HTR-8/SVneo (cell line): ENCODE results near the gene AGO4.
"Not testable (repeated sequence)": the region's sequence is repeated elsewhere in the genome, so short reads cannot be mapped to it uniquely, and the experiment has no call there.

ENCODE experiments used
- DNase-seq: peaks from one replicate; pipeline ENCODE4 v3.0.0; 2011; ENCODE audit warnings: low spot score, mixed read lengths; ENCODE audit not compliant: insufficient read length
- FAIRE-seq: peaks from 2 replicates; lab custom pipeline; 2011; peaks lifted over from hg19 to GRCh38; lab: Jason Lieb, UNC

AGO4 gene

DNA sequence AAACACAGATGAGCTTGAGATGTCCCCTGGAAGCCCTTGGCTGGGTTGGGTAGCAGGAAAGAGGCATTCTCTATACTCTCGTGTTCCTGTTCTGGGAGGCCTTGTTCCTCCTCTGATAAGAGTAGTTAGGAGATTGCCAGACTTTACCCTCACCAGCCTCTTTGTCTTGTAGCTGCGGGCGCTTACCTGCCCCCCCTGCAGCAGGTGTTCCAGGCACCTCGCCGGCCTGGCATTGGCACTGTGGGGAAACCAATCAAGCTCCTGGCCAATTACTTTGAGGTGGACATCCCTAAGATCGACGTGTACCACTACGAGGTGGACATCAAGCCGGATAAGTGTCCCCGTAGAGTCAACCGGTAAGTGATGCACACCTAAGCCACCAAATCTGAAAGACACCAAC lies 80.4 kb downstream of the AGO4 start:
- FAIRE-seq (no peak), DNase-seq (no peak)

DNA sequence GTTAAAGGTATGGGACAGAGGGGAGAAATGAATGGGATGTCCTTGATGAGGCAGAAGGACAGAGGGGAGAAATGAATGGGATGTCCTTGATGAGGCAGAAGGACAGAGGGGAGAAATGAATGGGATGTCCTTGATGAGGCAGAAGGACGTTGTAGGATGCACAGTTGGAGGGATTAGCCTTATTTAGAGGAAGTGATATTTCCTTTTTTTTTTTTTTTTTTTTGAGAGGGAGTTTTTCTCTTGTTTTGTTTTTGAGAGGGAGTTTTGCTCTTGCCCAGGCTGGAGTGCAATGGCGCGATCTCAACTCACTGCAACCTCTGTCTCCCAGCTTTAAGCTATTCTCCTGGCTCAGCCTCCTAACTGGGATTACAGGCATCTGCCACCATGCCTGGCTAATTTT lies 81.2 kb downstream of the AGO4 start:
- FAIRE-seq, result not testable (repeated sequence)

DNA sequence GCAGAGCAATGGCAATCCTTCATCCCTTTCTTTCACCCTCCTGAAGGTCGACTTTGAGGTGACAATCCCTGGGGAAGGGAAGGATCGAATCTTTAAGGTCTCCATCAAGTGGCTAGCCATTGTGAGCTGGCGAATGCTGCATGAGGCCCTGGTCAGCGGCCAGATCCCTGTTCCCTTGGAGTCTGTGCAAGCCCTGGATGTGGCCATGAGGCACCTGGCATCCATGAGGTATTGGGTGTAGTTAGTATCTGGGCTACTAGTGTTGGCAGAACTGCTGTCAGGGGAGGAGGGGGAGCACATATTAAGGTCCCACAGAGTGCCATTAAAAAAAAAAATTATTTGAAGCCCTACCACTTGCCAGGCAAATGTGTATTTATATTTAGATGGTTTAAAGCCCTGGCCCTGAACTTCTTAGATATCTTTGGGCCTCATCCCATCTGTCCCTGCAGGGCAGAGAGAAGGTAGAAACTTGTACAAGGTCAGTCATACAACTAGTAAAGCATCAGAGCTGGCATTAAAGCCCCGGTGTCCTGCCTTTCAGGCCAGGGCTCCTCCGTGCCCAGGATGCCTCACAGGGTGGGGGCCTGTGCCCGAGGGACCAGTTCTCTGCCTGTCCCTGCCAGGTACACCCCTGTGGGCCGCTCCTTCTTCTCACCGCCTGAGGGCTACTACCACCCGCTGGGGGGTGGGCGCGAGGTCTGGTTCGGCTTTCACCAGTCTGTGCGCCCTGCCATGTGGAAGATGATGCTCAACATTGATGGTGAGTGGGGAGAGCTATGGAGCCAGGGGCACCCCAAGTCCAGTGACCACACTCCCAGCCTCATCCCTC lies 85.4 kb downstream of the AGO4 start:
- DNase-seq (no peak), FAIRE-seq (peak; percentile 44)

More for the DNA sequence above, 81.2 kb downstream of the AGO4 start:
- not testable (repeated sequence) for DNase-seq

DNA sequence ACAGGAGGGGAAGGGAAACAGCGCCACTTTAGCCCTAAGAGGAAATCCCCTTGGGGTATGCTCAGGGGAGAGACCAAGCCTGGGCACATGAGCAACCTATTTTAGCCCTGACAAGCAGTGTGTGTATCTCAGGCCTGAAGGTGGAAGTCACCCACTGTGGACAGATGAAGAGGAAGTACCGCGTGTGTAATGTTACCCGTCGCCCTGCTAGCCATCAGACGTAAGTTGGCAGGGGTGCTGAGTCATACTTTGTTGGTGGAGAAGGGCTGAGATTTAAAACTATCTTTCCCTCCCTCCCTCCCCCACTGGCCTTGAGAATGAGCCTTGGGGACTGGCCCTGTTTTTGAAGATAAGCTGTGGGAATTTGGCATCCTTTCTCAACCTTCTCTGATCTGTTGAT lies 86.4 kb downstream of the AGO4 start:
- FAIRE-seq (no peak), DNase-seq (no peak)

DNA sequence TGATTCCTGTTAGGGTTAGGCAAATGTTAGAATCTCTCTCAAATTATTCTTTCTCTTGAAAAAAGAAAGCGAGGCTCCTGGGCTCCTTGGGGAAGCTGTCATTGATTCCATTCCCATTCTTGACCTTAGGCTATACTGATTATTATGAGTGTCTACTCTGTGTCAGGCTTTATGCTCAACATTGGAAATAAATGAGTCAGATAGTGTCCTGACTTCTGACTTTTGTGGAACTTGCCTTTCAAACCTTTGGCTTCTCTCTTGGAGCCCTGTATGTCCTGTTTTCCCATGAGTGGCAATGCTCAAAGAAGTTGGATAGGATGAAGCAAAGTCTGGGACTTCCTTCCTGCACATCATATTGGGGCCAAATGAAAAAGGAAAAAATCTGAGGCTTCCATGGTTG lies 86.8 kb downstream of the AGO4 start:
- FAIRE-seq (no peak), DNase-seq (no peak)

DNA sequence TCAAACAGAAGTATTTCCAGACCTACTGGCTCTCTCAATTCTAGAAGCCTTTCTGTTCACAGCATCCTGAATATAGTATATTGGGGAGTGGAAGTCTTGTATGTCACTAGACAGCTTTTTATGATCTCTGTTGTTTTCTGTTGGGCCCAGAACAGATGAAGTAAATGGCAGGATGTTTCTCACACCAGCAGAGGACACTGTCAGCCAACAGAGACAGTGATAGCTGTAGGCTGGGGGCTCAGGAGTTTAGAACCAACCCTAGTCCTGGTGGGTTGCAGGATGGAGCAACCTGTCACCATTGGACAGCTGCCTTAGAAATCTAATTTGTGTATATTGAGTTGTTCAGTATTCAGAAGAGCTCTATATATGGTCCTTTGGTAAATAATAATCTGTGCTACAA lies 92.1 kb downstream of the AGO4 start:
- FAIRE-seq, result no peak
- DNase-seq, result no peak

DNA sequence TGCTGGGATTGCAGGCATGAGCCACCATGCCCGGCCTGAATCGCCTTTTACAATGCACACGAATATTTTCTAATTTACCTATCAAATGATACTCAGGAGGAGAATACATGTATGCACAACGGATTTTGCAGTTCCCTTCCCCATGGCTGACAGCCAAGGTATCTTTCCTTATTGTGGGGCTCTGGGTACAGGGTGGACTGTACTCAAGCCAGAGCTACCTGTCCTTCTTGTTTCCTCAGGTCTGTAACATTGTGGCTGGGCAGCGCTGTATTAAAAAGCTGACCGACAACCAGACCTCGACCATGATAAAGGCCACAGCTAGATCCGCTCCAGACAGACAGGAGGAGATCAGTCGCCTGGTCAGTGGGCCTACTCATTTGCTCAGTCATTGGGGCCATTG lies 93.4 kb downstream of the AGO4 start:
- DNase-seq, result no peak
- FAIRE-seq, result no peak

DNA sequence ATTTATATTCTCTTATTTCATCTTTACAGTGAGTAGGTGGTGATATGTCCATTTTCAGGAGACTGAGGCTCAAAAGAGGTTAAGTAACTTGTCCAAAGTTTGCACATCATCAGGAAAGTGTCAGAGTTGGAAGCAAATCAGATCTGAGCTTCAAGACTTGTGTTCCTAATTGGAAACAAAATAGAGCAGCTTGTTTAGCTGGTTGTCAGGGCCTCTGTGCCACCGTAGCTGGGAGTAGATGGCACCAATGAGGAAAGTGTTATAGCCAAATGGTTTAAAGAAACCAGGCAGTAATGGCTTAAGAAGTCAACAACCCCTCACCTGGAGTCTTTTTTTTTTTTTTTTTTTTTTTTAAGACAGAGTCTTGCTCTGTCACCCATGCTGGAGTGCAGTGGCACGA lies 94.9 kb downstream of the AGO4 start:
- FAIRE-seq (no peak), DNase-seq (no peak)
